Liver (tissue), 9 donors: ENCODE data around the gene PDZD2. TPM values are rescaled to one million over a fixed set of nuclear protein-coding genes. Genes with fewer than 3 reads are reported as not detected.

Source experiments
- DNase-seq: peaks from one replicate; pipeline ENCODE4 v3.0.0-alpha.2; 2017; ENCODE audit warnings: low spot score
- H3K27ac ChIP-seq, 2 donors: one replicate each; pipeline ENCODE4 v1.7.0; 2013; ENCODE audit warnings: inconsistent platforms in 2 of 2, low read length in 2 of 2, control low read depth in 1 of 2, low read depth in 1 of 2, mild to moderate bottlenecking in 1 of 2
- H3K27me3 ChIP-seq, 4 donors: one replicate each; pipeline versions ENCODE4 v1.6.1 to v1.7.0; 2013; ENCODE audit warnings: low read length in 3 of 4, inconsistent platforms in 1 of 4, mild to moderate bottlenecking in 1 of 4, moderate library complexity in 1 of 4; ENCODE audit not compliant: control insufficient read depth in 4 of 4, insufficient read depth in 4 of 4
- H3K36me3 ChIP-seq, 4 donors: one replicate each; pipeline versions ENCODE4 v1.6.1 to v1.7.0; 2013; ENCODE audit warnings: low read length in 3 of 4, mild to moderate bottlenecking in 3 of 4, low read depth in 1 of 4, moderate library complexity in 1 of 4; ENCODE audit not compliant: control insufficient read depth in 4 of 4, insufficient read depth in 3 of 4
- H3K4me1 ChIP-seq, 4 donors: one replicate each; pipeline versions ENCODE4 v1.6.1 to v1.7.0; 2013; ENCODE audit warnings: low read length in 3 of 4, mild to moderate bottlenecking in 3 of 4, moderate library complexity in 1 of 4; ENCODE audit not compliant: control insufficient read depth in 4 of 4, insufficient read depth in 4 of 4
- H3K4me3 ChIP-seq, 3 donors: one replicate each; pipeline versions ENCODE4 v1.6.1 to v1.7.0; 2013; ENCODE audit warnings: low read length in 3 of 3, control low read depth in 1 of 3, low read depth in 1 of 3, mild to moderate bottlenecking in 1 of 3
- H3K9ac ChIP-seq, 2 donors: one replicate each; pipeline ENCODE4 v1.7.0; 2013; ENCODE audit warnings: low read length in 2 of 2, mild to moderate bottlenecking in 2 of 2, moderate library complexity in 2 of 2, control low read depth in 1 of 2, low read depth in 1 of 2
- H3K9me3 ChIP-seq, 4 donors: one replicate each; pipeline versions ENCODE4 v1.6.1 to v1.7.0; 2013; ENCODE audit warnings: low read length in 3 of 4; ENCODE audit not compliant: control insufficient read depth in 4 of 4
- ATF3 ChIP-seq: IDR thresholded peaks from 2 replicates; pipeline ENCODE4 v1.6.1; 2016; ENCODE audit warnings: antibody characterized with exemption
- CTCF ChIP-seq: fragments of 150-350 bp; IDR thresholded peaks from 2 replicates; pipeline ENCODE4 v1.5.1; 2017; ENCODE audit warnings: improper control_type of control experiment, low read depth, low read length; ENCODE audit not compliant: missing input control
- EGR1 ChIP-seq, 2 donors: IDR thresholded peaks; 2 replicates each; pipeline ENCODE4 v1.6.1; 2016 to 2018; ENCODE audit warnings: antibody characterized with exemption in 2 of 2, low read depth in 2 of 2
- FOXA1 ChIP-seq: IDR thresholded peaks from 2 replicates; pipeline ENCODE4 v1.6.1; 2016; ENCODE audit warnings: antibody characterized with exemption
- FOXA2 ChIP-seq: IDR thresholded peaks from 2 replicates; pipeline ENCODE4 v1.6.1; 2016; ENCODE audit warnings: antibody characterized with exemption
- GABPA ChIP-seq, 2 donors: IDR thresholded peaks in 1 of 2; conservative IDR thresholded peaks in 1 of 2; 2 replicates each; pipeline ENCODE4 v1.6.1; 2016; ENCODE audit warnings: antibody characterized with exemption in 2 of 2, mild to moderate bottlenecking in 1 of 2, moderate library complexity in 1 of 2
- HNF4A ChIP-seq, 2 donors: conservative IDR thresholded peaks; 2 replicates each; pipeline ENCODE4 v1.6.1; 2016; ENCODE audit warnings: antibody characterized with exemption in 2 of 2, mild to moderate bottlenecking in 2 of 2
- HNF4G ChIP-seq: IDR thresholded peaks from 2 replicates; pipeline ENCODE4 v1.6.1; 2016; ENCODE audit warnings: antibody characterized with exemption
- JUND ChIP-seq, 2 donors: IDR thresholded peaks; 2 replicates each; pipeline ENCODE4 v1.6.1; 2016; ENCODE audit warnings: antibody characterized with exemption in 2 of 2
- MAX ChIP-seq: IDR thresholded peaks from 2 replicates; pipeline ENCODE4 v1.6.1; 2016; ENCODE audit warnings: antibody characterized with exemption
- NR2F2 ChIP-seq: IDR thresholded peaks from 2 replicates; pipeline ENCODE4 v1.6.1; 2016; ENCODE audit warnings: antibody characterized with exemption
- RAD21 ChIP-seq, 2 donors: IDR thresholded peaks; 2 replicates each; pipeline ENCODE4 v1.6.1; 2016; ENCODE audit warnings: antibody characterized with exemption in 2 of 2, mild to moderate bottlenecking in 2 of 2
- REST ChIP-seq: IDR thresholded peaks from 2 replicates; pipeline ENCODE4 v1.6.1; 2016; ENCODE audit warnings: antibody characterized with exemption, mild to moderate bottlenecking
- RXRA ChIP-seq, 2 donors: IDR thresholded peaks; 2 replicates each; pipeline ENCODE4 v1.6.1; 2017 to 2018; ENCODE audit warnings: antibody characterized with exemption in 2 of 2, mild to moderate bottlenecking in 1 of 2
- SP1 ChIP-seq: IDR thresholded peaks from 2 replicates; pipeline ENCODE4 v1.6.1; 2018; ENCODE audit warnings: antibody characterized with exemption, mild to moderate bottlenecking
- TAF1 ChIP-seq: conservative IDR thresholded peaks from 2 replicates; pipeline ENCODE4 v1.6.1; 2016; ENCODE audit warnings: antibody characterized with exemption, mild to moderate bottlenecking
- YY1 ChIP-seq: IDR thresholded peaks from 2 replicates; pipeline ENCODE4 v1.6.1; 2016; ENCODE audit warnings: antibody characterized with exemption, mild to moderate bottlenecking
- ZBTB33 ChIP-seq: IDR thresholded peaks from 2 replicates; pipeline ENCODE4 v1.6.1; 2016; ENCODE audit warnings: antibody characterized with exemption
- WGBS: extraction: QIAGEN DNeasy Blood & Tissue Kit; methylation state at CpG from one replicate; pipeline ENCODE4 v1.1.7; 2013; 5-methylcytosine and 5-hydroxymethylcytosine counted together
- polyA plus RNA-seq, 2 donors: library from polyadenylated mRNA; stranded (reverse) in 1 of 2; unstranded in 1 of 2; fragments of 200-250 nt in 1 of 2; fragments of >200 nt in 1 of 2; fragmentation: Nextera tagmentation in 1 of 2; extraction: Ambion mirVana in 1 of 2; gene quantifications; one replicate each; pipeline versions ENCODE4 v1.2.1 to v1.2.3, GENCODE V29; 2013 to 2015
- total RNA-seq, 2 donors: library from RNA; depleted of rRNA; stranded (reverse); fragments of >200 nt; gene quantifications; one replicate each; pipeline ENCODE4 v1.2.3, GENCODE V29; 2014
- donor health status: healthy.
- donor health status: healthy.
- donor health status: healthy.
- donor health status: healthy.
- donor health status: healthy.

PDZD2 gene
- total and polyA plus RNA-seq, 4 donors: 0.27 to 1.1 (median 0.54) TPM

- WGBS: 69% methylated on average over 6 of the region's 6 CpGs
- DNase-seq: no peak
- peaks cover 0 to 2% (median 0%) of the 10 kb centered on the region in 4 donors for H3K27me3 ChIP-seq
- H3K36me3 ChIP-seq: no peaks in the 10 kb centered on the region
- H3K27ac ChIP-seq: no peak overlapping the region
- no peaks in the 10 kb centered on the region for H3K4me1 ChIP-seq
- H3K9ac ChIP-seq: no peak overlapping the region
- TF ChIP-seq GABPA (IDR thresholded peaks at IDR 0.05 in 1 of 2, conservative IDR thresholded peaks at IDR 0.05 in 1 of 2) (no peak), FOXA1 (no peak), EGR1 (IDR thresholded peaks at IDR 0.05; ENCODE audit: low read depth in 2 of 2) (no peak), NR2F2 (no peak), REST (no peak), CTCF (no peak), MAX (no peak), SP1 (no peak), RXRA (IDR thresholded peaks at IDR 0.05) (no peak), JUND (IDR thresholded peaks at IDR 0.05) (no peak), FOXA2 (no peak), ATF3 (no peak), TAF1 (no peak), HNF4A (conservative IDR thresholded peaks at IDR 0.05) (no peak)
- H3K9me3 ChIP-seq: no peaks in the 10 kb centered on the region
- H3K4me3 ChIP-seq: no peak overlapping the region
These were observed 323.4 kb downstream of the PDZD2 start for GRCh38 chr5:31962351-31962751.

- H3K27me3 ChIP-seq: peaks cover 0 to 2% (median 0%) of the 10 kb centered on the region in 4 donors
- H3K9ac ChIP-seq: no peak overlapping the region
- H3K9me3 ChIP-seq: no peaks in the 10 kb centered on the region
- H3K36me3 ChIP-seq: no peaks in the 10 kb centered on the region
- 67% methylated on average over 3 of the region's 3 CpGs for WGBS
- H3K4me3 ChIP-seq: no peak overlapping the region
- H3K4me1 ChIP-seq: no peaks in the 10 kb centered on the region
- no peak overlapping the region for H3K27ac ChIP-seq
- DNase-seq: no peak
- no peak for TF ChIP-seq MAX
- no peak for TF ChIP-seq YY1
- no peak for TF ChIP-seq CTCF
- TF ChIP-seq HNF4A (conservative IDR thresholded peaks at IDR 0.05): no peak
- no peak for TF ChIP-seq FOXA2
- TF ChIP-seq GABPA (IDR thresholded peaks at IDR 0.05 in 1 of 2, conservative IDR thresholded peaks at IDR 0.05 in 1 of 2): no peak
- TF ChIP-seq FOXA1: no peak
- no peak for TF ChIP-seq ZBTB33
- no peak for TF ChIP-seq RXRA (IDR thresholded peaks at IDR 0.05)
- no peak for TF ChIP-seq HNF4G
- TF ChIP-seq ATF3: no peak
- no peak for TF ChIP-seq NR2F2
- no peak for TF ChIP-seq TAF1
- no peak for TF ChIP-seq JUND (IDR thresholded peaks at IDR 0.05)
- no peak for TF ChIP-seq RAD21 (IDR thresholded peaks at IDR 0.05)
- no peak for TF ChIP-seq EGR1 (IDR thresholded peaks at IDR 0.05; ENCODE audit: low read depth in 2 of 2)
These were observed 324.0 kb downstream of the PDZD2 start for GRCh38 chr5:31962871-31963307.
